Panc1 (cell line): Measurements from ENCODE around the gene ADSS2.

Source experiments
- CTCF ChIP-seq: fragments of 450-650 bp; IDR thresholded peaks from 2 replicates; pipeline ENCODE4 v1.5.1; 2017; ENCODE audit warnings: mild to moderate bottlenecking
- POLR2AphosphoS5 ChIP-seq: IDR thresholded peaks from 2 replicates; pipeline ENCODE4 v1.6.1; 2012; ENCODE audit warnings: mild to moderate bottlenecking, low read depth, low read length, moderate library complexity
- REST ChIP-seq, 2 experiments: IDR thresholded peaks; 2 replicates each; pipeline ENCODE4 v1.6.1; 2011 to 2012; ENCODE audit warnings: low read depth in 2 of 2, control low read depth in 1 of 2, low read length in 1 of 2, mild to moderate bottlenecking in 1 of 2, moderate library complexity in 1 of 2; ENCODE audit not compliant: insufficient read depth in 1 of 2
- SIN3A ChIP-seq: IDR thresholded peaks from 2 replicates; pipeline ENCODE4 v1.6.1; 2012; ENCODE audit warnings: low read depth, mild to moderate bottlenecking, low read length, moderate library complexity, borderline replicate concordance; ENCODE audit not compliant: insufficient read depth
- TCF7L2 ChIP-seq: IDR thresholded peaks from 2 replicates; pipeline ENCODE4 v1.6.1; 2011; ENCODE audit warnings: mild to moderate bottlenecking, low read depth, low read length, inconsistent platforms

- no peak for TF ChIP-seq CTCF
- no peak for TF ChIP-seq SIN3A
- no peak for TF ChIP-seq REST (IDR thresholded peaks at IDR 0.05; ENCODE audit: insufficient read depth in 1 of 2, low read depth in 2 of 2, low read length in 1 of 2)
- no peak for TF ChIP-seq POLR2AphosphoS5
- no peak for TF ChIP-seq TCF7L2
Observed at GRCh38 chr1:244458781-244459180, 7.1 kb upstream of the ADSS2 start.
